Measurements from ENCODE around the gene COPS9.

DNA sequence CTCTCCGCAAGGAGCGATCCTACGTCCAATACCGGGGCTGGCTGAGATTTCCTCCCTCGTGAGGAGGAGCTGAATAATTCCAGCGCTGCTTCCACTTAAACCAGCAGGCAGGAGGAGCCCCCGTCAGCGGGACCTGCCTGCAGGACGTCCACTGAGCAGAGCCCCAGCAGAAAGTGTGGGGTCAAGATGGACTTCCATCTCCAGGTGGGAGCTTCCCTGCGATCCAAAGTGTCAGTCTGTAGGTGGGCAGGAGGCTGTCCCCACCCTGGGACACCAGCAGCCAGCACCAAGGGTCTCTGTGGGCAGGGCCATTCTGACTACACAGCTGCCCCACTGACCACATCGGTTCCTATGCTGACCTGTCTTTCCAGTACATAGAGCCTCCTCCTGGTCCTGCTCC lies 4.8 kb upstream of the COPS9 start:
- TF ChIP-seq EZH2 (IDR thresholded peaks at IDR 0.05; ENCODE audit: low read length, missing control alignments) = no peak
- TF ChIP-seq, protein P1, sequence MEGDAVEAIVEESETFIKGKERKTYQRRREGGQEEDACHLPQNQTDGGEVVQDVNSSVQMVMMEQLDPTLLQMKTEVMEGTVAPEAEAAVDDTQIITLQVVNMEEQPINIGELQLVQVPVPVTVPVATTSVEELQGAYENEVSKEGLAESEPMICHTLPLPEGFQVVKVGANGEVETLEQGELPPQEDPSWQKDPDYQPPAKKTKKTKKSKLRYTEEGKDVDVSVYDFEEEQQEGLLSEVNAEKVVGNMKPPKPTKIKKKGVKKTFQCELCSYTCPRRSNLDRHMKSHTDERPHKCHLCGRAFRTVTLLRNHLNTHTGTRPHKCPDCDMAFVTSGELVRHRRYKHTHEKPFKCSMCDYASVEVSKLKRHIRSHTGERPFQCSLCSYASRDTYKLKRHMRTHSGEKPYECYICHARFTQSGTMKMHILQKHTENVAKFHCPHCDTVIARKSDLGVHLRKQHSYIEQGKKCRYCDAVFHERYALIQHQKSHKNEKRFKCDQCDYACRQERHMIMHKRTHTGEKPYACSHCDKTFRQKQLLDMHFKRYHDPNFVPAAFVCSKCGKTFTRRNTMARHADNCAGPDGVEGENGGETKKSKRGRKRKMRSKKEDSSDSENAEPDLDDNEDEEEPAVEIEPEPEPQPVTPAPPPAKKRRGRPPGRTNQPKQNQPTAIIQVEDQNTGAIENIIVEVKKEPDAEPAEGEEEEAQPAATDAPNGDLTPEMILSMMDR (conservative IDR thresholded peaks at IDR 0.05 in 1 of 2, IDR thresholded peaks at IDR 0.05 in 1 of 2; ENCODE audit: low read depth in 1 of 2, low read length in 2 of 2) = no peak

All from fibroblast of lung (primary cell).